Measurements from ENCODE around the gene CFAP157.

The CFAP157 gene

GRCh38 chr9:127761491-127761956, 54.7 kb downstream of the CFAP157 start:
- no peak for DNase-seq (ENCODE audit: low read depth in 2 of 2)

GRCh38 chr9:127762111-127762676, 55.4 kb downstream of the CFAP157 start:
- DNase-seq (ENCODE audit: low read depth in 2 of 2) = no peak

GRCh38 chr9:127763918-127764384, 57.2 kb downstream of the CFAP157 start:
- no peak for DNase-seq (ENCODE audit: low read depth in 2 of 2)

GRCh38 chr9:127765418-127765817, 58.6 kb downstream of the CFAP157 start:
- no peak for DNase-seq (ENCODE audit: low read depth in 2 of 2)

All from fibroblast of skin of left quadriceps (primary cell).